Fibroblast of lung (primary cell): ENCODE results near the gene JAK2. TPM values are rescaled to one million over a fixed set of nuclear protein-coding genes. Genes with fewer than 3 reads are reported as not detected.

ENCODE experiments used
- DNase-seq, 2 donors: peaks; one replicate each; pipeline versions ENCODE4 v3.0.0 to v3.0.0-alpha.2; 2010; ENCODE audit warnings: low read depth in 2 of 2
- H2AFZ ChIP-seq: 2 replicates; pipeline ENCODE4 v1.5.1; 2012; ENCODE audit warnings: low read length, control low read depth, inconsistent platforms
- H3K27ac ChIP-seq: 2 replicates; pipeline ENCODE4 v1.5.1; 2011; ENCODE audit warnings: low read length, control low read depth; ENCODE audit not compliant: insufficient read depth
- H3K27me3 ChIP-seq: 2 replicates; pipeline ENCODE4 v1.5.1; 2011; ENCODE audit warnings: mild to moderate bottlenecking, low read length; ENCODE audit not compliant: control insufficient read depth, insufficient read depth
- H3K36me3 ChIP-seq: 2 replicates; pipeline ENCODE4 v1.5.1; 2011; ENCODE audit warnings: low read length; ENCODE audit not compliant: control insufficient read depth, insufficient read depth
- H3K4me1 ChIP-seq: 2 replicates; pipeline ENCODE4 v1.5.1; 2011; ENCODE audit warnings: low read length; ENCODE audit not compliant: control insufficient read depth, insufficient read depth; ENCODE audit errors: extremely low read depth
- H3K4me2 ChIP-seq: 2 replicates; pipeline ENCODE4 v1.5.1; 2011; ENCODE audit warnings: low read length, control low read depth; ENCODE audit not compliant: insufficient read depth; ENCODE audit errors: extremely low read depth
- H3K4me3 ChIP-seq, 4 experiments: fragments of 200-600 bp in 1 of 4; sonication (generic) in 1 of 4; replicated peaks in 1 of 4; 2 replicates each; pipeline ENCODE4 v1.5.1; 2011 to 2016; ENCODE audit warnings: low read length in 4 of 4, low read depth in 3 of 4, mild to moderate bottlenecking in 3 of 4, control low read depth in 2 of 4, inconsistent platforms in 1 of 4, mixed read lengths in 1 of 4; ENCODE audit not compliant: insufficient read depth in 1 of 4; ENCODE audit errors: control extremely low read depth in 1 of 4
- H3K79me2 ChIP-seq: 2 replicates; pipeline ENCODE4 v1.5.1; 2012; ENCODE audit warnings: mild to moderate bottlenecking, low read length, inconsistent platforms; ENCODE audit not compliant: control insufficient read depth, insufficient read depth
- H3K9ac ChIP-seq: 2 replicates; pipeline ENCODE4 v1.5.1; 2011; ENCODE audit warnings: mild to moderate bottlenecking, low read length, control low read depth; ENCODE audit not compliant: insufficient read depth
- H3K9me3 ChIP-seq: 2 replicates; pipeline ENCODE4 v1.5.1; 2012; ENCODE audit warnings: low read depth, low read length; ENCODE audit not compliant: control insufficient read depth, insufficient read depth
- H4K20me1 ChIP-seq: 2 replicates; pipeline ENCODE4 v1.5.1; 2011; ENCODE audit warnings: low read length; ENCODE audit not compliant: control insufficient read depth, insufficient read depth; ENCODE audit errors: extremely low read depth
- EZH2 ChIP-seq: IDR thresholded peaks from 2 replicates; pipeline ENCODE4 v1.5.1; 2012; ENCODE audit warnings: low read length, control low read depth, mild to moderate bottlenecking; ENCODE audit errors: missing control alignments
- polyA plus RNA-seq, 2 donors: library from polyadenylated mRNA; depleted of rRNA in 1 of 2; stranded (reverse) in 1 of 2; unstranded in 1 of 2; fragments of >200 nt; gene quantifications; 2 replicates each; pipeline ENCODE4 v1.2.1, GENCODE V29; 2011 to 2012; ENCODE audit warnings: missing spikeins in 1 of 2
- total RNA-seq: library from RNA; depleted of rRNA; stranded (reverse); fragments of >200 nt; gene quantifications from 2 replicates; pipeline ENCODE4 v1.2.1, GENCODE V29; 2014
- TF ChIP-seq, protein P1 (sequence below), 2 donors: IDR thresholded peaks in 1 of 2; conservative IDR thresholded peaks in 1 of 2; 1 replicate in 1 of 2; 2 replicates in 1 of 2; pipeline ENCODE4 v1.5.1; 2011 to 2012; ENCODE audit warnings: low read length in 2 of 2, control low read depth in 1 of 2, inconsistent platforms in 1 of 2, low read depth in 1 of 2, mild to moderate bottlenecking in 1 of 2

Gene JAK2
- total and polyA plus RNA-seq, 2 donors (not counting 1 experiment from before 2014, with no cell fraction given) = 5.0 to 13.4 TPM

DNA sequence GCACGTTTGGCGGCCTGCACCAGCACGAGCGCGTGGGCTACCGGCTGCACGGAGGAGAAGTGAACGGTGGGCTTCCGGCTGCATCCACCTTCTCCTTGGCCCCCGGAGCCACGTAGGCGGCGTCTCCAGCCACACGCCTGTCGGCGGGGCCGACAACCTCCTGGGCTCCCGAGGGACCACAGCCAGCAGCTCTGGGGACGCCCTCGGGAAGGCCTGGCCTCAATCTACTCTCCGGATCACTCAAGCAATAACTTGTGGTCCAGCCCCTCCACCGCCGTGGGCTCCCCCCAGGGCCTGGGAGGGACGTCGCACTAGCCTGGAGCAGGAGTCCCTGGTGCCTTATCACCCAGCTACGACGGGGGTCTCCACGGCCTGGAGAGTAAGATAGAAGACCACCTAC lies 126.6 kb downstream of the JAK2 start:
- peaks cover 14% of the 10 kb centered on the region for H3K36me3 ChIP-seq
- TF ChIP-seq EZH2 = no peak
- TF ChIP-seq, protein P1, sequence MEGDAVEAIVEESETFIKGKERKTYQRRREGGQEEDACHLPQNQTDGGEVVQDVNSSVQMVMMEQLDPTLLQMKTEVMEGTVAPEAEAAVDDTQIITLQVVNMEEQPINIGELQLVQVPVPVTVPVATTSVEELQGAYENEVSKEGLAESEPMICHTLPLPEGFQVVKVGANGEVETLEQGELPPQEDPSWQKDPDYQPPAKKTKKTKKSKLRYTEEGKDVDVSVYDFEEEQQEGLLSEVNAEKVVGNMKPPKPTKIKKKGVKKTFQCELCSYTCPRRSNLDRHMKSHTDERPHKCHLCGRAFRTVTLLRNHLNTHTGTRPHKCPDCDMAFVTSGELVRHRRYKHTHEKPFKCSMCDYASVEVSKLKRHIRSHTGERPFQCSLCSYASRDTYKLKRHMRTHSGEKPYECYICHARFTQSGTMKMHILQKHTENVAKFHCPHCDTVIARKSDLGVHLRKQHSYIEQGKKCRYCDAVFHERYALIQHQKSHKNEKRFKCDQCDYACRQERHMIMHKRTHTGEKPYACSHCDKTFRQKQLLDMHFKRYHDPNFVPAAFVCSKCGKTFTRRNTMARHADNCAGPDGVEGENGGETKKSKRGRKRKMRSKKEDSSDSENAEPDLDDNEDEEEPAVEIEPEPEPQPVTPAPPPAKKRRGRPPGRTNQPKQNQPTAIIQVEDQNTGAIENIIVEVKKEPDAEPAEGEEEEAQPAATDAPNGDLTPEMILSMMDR (conservative IDR thresholded peaks at IDR 0.05 in 1 of 2, IDR thresholded peaks at IDR 0.05 in 1 of 2; ENCODE audit: low read depth in 1 of 2, low read length in 2 of 2) = no peak

DNA sequence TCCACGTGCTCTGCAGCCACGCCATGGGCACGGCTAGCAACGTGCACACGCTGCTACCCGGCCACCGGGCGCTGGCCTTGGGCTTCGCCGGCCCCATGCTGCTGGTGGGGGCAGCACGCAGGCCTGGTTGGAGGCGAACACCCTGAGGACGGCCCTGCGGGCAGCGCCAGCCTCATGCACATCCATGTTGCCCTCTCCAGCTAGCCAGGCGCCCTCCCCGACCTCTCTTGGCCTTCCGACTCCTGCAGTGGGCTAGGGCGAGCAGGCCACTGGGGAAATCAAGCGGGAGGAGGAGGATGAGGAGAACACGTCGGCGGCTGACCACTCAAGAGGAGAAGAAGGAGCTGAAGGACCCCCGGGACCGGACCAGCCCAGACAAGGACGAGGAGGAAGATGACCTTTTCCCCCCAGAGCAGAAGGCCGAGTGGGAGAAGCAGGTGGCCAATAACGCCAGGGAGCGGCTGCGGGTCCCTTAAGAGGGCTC lies 127.1 kb downstream of the JAK2 start:
- H3K27ac ChIP-seq = no peak overlapping the region
- H3K36me3 ChIP-seq = peaks cover 14% of the 10 kb centered on the region
- H3K27me3 ChIP-seq = no peaks in the 10 kb centered on the region
- no peak overlapping the region for H3K4me3 ChIP-seq
- H3K9me3 ChIP-seq = no peaks in the 10 kb centered on the region
- no peak overlapping the region for H3K4me2 ChIP-seq
- H3K79me2 ChIP-seq = no peaks in the 10 kb centered on the region
- H2AFZ ChIP-seq = no peak overlapping the region
- no peaks in the 10 kb centered on the region for H3K4me1 ChIP-seq
- DNase-seq = no peak
- H3K9ac ChIP-seq = no peak overlapping the region
- no peak for TF ChIP-seq EZH2
- TF ChIP-seq, protein P1 (conservative IDR thresholded peaks at IDR 0.05 in 1 of 2, IDR thresholded peaks at IDR 0.05 in 1 of 2; ENCODE audit: low read depth in 1 of 2, low read length in 2 of 2) = no peak
- H4K20me1 ChIP-seq = no peaks in the 10 kb centered on the region

More for the DNA sequence above, 126.6 kb downstream of the JAK2 start:
- Histone ChIP-seq H3K4me2 (no peak overlapping the region), H3K4me1 (no peaks in the 10 kb centered on the region), H3K9ac (no peak overlapping the region), H2AFZ (no peak overlapping the region), H3K9me3 (no peaks in the 10 kb centered on the region), H3K4me3 (no peak overlapping the region), H4K20me1 (no peaks in the 10 kb centered on the region), H3K79me2 (no peaks in the 10 kb centered on the region), H3K27me3 (no peaks in the 10 kb centered on the region), H3K27ac (no peak overlapping the region)
- DNase-seq = no peak

DNA sequence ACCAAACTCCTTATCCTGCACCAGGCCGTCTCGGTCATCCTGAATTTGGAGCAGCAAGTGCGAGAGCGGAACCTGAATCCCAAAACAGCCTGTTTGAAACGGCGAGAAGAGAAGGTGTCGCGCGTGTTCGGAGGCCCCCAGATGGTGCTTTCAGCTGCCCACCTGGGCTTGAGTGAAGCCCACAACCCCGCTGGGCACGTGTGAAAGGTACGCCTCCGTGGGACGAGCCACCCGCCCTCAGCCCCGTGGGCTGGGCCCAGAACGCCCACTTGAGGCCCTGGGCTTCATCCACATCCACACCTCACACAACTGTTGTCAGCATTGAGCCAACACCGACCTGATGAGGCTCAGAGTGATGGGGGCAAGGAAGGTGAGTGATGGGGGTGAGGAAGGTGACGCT lies 127.6 kb downstream of the JAK2 start:
- Histone ChIP-seq H3K9me3 (no peaks in the 10 kb centered on the region), H2AFZ (no peak overlapping the region), H3K4me2 (no peak overlapping the region), H4K20me1 (no peaks in the 10 kb centered on the region), H3K36me3 (peaks cover 14% of the 10 kb centered on the region), H3K4me3 (no peak overlapping the region), H3K27me3 (no peaks in the 10 kb centered on the region), H3K79me2 (no peaks in the 10 kb centered on the region), H3K4me1 (no peaks in the 10 kb centered on the region), H3K9ac (no peak overlapping the region), H3K27ac (no peak overlapping the region)
- TF ChIP-seq, protein P1 (conservative IDR thresholded peaks at IDR 0.05 in 1 of 2, IDR thresholded peaks at IDR 0.05 in 1 of 2; ENCODE audit: low read depth in 1 of 2, low read length in 2 of 2) = no peak
- TF ChIP-seq EZH2 = no peak
- no peak for DNase-seq
